Renal cortical epithelial cell (primary cell): Measurements from ENCODE around the gene ANO6. TPM values are rescaled to one million over a fixed set of nuclear protein-coding genes. Genes with fewer than 3 reads are reported as not detected.
"Not testable (repeated sequence)": the region's sequence is repeated elsewhere in the genome, so short reads cannot be mapped to it uniquely, and the experiment has no call there.

ENCODE experiments used
- DNase-seq: peaks from one replicate; pipeline ENCODE4 v3.0.0-alpha.2; 2011; ENCODE audit warnings: low read depth
- total RNA-seq: library from RNA; depleted of rRNA; stranded (reverse); fragments of >200 nt; gene quantifications from 2 replicates; pipeline ENCODE4 v1.2.3, GENCODE V29; 2014

Gene ANO6
- total RNA-seq, 1 donor from 2014 or later, result 96.2 TPM

DNA sequence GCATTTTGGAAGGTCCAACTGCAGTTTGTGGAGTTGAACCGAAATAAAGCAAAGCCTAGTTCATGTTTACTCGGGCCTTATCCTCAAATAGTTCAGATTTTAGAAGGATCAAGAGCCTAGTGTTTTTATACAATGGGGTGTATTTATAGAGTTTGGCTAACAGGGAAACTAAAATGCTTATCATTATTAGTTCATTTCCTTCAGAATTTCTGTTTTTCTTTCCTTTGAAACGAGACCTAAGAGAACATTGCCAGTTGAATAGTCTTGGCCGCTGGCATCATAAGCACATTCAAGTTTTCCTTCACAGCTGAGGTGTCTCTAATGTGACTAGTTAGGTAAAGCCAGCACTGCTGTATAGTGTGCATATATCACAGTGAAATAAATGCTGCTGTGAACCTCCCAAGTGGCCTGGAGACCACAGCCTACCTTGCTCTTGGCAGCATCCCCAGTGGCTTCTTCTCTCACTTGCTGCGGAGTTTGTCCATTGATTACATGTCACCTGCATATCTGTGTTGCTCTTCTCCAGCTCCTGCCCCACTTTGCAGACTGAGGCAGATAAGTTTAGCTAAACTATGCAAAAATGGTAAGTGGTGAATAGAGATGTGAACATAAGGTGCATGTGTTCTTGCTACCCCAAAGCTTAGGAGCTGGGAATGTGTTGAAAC, 88.8 kb downstream of the ANO6 start:
- DNase-seq, result no peak

DNA sequence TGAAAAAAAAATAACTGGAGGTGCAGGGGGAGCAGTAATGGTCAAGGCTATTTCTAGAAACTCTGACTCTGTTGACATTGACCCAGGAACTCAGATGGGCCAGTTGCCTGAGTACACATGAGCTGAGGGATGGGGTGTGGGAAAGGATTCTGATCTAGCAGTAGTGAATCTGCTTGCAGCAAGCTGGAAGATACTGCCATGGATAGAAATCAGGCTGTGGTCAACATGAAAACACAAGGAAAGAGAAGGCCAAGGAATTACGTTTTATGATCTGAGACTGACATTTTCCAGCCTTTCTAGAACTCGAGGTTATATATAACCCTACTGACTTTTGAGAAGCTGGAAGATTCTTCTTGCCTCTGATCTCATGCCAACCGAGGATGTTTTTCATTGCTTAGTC, 90.0 kb downstream of the ANO6 start:
- DNase-seq, result no peak

- DNase-seq, result no peak
These were observed 94.1 kb downstream of the ANO6 start for GRCh38 chr12:45309836-45310626.

DNA sequence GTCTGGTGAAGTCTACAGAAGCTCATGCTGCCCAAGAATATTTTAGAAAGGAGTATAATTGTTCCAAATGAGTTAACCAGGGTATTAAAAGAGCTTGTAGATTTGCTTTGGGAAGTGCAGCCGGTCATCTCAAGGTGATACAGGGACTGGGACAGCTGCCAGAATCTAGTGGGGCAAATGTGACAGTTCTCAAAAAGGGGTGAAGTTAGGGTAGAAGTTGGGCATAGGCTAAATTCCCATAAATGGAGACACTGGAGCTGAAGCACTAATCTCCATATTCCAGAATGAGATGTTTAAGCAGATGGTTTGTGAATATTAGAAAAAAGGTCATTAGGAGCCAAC, 94.7 kb downstream of the ANO6 start:
- DNase-seq, result no peak

DNA sequence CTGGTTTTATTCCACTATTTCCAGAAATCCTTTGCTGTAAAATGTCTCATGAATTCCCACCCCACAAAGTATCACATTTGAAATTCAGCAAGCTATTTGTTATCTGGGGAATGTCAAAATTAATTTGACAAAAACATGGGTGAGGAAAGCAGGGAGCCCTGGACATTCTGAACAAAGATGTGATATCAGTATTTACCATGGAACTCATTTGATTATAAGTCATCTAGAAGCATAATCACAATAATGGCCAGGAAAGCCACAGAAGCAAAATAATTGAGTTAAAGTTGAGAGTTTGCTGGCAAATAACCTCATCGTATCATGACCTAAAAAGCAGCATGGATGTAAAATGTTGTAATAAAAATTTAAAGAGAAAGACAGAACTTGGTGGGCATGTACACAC, 96.1 kb downstream of the ANO6 start:
- no peak for DNase-seq

- no peak for DNase-seq
These were observed 98.9 kb downstream of the ANO6 start for GRCh38 chr12:45314770-45315169.

GRCh38 chr12:45315462-45315861, 99.6 kb downstream of the ANO6 start:
- no peak for DNase-seq

- DNase-seq, result not testable (repeated sequence)
These were observed 101.4 kb downstream of the ANO6 start for GRCh38 chr12:45317261-45317660.

- DNase-seq, result no peak
These were observed 106.9 kb downstream of the ANO6 start for GRCh38 chr12:45322810-45323209.

DNA sequence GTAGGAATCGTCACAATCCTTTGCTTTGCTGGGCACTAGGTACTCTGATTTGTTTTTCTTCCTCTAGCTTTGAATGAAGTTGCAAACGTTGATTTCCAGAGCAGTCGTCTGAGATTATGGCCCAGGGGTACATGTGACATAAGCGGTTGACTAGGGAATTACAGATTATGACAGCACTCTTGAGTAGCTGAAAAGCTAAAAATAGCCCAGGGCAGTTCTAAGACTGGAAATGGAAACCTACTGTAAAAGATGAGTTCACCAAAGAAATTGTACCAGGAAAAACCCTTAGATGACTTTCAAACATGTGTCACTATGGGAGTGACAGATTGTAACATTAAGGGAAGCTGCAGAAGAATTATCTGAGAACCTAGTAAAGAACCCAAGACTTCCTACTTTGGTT, 108.5 kb downstream of the ANO6 start:
- DNase-seq, result no peak

- DNase-seq, result no peak
These were observed 110.6 kb downstream of the ANO6 start for GRCh38 chr12:45326358-45326975.

DNA sequence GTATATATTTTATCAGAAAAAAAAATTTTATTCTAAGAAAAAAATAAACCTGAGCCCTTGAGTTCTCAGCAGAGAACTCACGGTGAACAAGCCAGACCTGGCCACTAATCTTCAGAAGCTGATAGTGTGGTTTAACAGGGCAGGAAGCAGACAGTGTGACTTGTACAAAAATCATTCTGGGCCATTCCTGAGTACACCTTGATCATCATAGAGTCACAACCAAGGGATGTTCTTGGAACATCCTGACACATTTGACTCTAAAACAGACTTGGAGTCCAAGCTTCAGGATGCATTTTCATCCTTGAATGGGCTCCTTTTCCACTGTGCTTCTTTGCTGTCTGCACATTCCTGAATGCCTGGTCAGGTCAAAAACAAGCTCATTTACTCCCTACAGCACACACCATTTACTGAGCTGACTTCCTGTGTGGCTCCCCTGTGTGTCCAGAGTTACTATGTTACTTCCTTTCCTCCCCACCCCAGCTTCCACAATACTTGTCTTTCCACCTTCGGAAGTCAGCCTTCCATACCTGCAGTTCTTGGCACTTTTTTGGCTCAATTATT, 112.0 kb downstream of the ANO6 start:
- peak; percentile 47 for DNase-seq

DNA sequence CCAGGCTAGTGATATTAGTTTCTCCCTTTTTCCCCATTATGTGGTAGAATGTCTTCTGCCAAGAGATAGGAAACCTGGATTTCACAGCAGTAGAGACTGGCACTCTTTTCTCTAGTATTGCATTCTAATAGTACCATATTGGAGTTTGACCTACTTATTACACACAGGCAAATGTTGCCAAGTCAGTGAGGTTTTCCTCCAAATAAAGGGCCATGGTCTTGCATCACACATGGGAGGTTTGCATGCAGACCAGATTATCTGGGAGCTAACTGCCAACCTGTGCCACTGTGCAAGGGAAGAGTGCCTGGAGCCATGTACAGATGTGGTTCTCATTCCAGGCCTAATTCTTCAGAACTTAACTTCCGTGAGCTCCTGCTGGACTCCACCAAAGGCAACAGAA, 113.3 kb downstream of the ANO6 start:
- peak; percentile 61 for DNase-seq

DNA sequence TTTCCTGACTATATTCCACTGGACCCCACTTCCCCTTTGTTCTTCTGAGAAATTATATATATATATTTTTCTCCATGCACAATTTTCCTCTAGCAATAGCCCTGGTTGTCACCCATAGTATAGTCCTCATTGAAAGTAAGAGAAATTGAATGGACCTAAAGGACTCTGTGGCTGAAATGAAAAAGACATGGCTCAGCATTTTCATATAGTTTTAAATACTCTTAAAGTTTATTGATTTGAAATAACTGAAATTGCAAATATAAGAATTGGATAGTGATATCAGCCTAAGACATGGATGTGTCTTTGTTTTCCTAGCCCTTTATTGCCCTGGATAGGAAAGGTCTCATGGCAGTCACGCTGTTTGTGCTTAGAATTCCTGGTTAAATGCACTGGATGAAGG, 113.8 kb downstream of the ANO6 start:
- no peak for DNase-seq

- DNase-seq, result peak; percentile 13
These were observed 115.7 kb downstream of the ANO6 start for GRCh38 chr12:45331552-45331951.

- DNase-seq, result no peak
These were observed 118.5 kb downstream of the ANO6 start for GRCh38 chr12:45334396-45334795.

DNA sequence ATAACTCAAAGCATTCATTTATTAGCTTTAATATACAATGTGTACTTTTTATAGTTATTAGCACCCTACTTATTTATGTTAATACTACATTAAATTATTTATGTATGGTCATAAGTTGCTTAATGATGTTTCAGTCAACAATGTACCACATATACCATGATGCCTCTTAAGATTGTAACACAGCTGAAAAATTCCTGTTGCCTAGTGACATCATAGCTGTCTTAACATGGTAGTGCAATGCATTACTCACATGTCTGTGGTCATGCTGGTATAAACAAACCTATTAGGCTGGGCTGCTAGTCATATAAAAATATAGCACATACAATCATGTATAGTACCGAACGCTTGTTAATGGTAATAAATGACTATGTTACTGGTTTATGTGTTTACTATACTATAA, 120.4 kb downstream of the ANO6 start:
- DNase-seq, result peak; percentile 95

DNA sequence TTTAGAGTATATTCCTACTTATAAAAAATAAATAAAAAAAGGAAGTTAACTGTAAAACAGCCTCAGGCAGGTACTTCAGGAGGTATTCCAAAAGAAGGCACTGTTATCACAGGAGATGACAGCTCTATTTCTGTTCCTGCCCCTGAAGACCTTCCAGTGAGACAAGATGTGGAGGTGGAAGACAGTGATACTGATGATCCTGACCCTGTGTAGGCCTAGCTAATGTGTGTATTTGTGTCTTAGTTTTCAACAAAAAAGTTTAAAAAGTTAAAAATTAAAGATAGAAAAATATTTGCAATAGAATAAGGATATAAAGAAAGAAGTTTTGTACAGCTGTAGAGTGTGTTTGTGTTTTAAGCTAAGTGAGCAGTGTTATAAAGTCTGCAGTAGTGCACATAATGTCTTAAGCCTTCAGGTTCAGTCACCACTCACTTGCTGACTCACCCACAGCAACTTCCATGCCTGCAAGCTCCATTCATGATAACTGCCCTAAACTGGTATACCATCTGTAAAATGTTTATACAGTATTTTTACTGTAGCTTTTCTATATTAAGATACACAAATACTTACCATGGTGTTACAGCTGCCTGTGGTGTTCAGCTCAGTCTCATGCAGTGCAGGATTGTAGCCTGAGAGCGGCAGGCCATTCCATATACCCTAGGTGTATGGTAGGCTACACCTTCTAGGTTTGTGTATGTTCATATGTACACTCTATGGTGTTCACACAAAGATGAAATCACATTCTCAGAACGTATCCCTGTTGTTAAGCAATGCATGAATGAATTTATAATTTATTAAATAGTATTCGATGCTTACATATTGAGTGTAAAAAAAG, 121.1 kb downstream of the ANO6 start:
- peak; percentile 92 for DNase-seq

GRCh38 chr12:45337835-45338234, 121.9 kb downstream of the ANO6 start:
- DNase-seq, result no peak

DNA sequence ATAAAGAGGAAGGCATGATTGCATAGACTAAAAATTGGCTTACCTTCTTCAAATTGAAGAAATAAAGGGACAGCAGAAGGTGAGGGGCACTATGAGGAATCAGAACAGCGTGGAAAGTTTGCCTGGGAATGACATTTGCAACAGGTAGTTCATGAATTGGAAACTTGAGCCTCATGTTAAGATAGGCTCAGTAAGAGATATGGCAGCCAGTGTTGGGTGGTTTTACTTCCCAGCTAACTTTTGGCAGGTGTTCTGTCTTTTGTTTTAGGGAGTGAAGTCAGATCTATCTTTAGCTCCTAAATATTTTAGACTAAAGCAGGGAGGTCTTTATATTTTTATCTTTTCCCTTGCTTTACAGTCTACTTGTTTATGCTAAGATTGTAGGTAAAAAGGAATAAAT, 122.4 kb downstream of the ANO6 start:
- no peak for DNase-seq

DNA sequence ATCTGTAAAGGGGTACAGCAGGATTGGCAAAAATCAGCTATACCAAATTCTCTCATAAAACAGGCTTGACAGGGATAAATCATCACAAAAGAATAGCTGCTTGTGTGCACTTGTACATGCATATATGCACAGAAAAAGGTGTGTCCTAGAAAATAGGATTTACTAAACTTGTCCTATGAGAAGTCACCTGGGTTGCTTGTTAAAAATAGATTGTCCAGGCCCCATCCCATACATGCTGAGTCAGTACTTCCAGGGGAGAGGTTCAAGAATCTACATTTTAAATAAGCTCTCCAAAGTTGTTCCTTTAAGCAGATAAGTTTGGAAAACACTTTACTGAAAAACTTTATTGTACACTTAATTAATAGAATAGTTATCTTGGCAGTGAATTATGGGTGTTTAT, 123.1 kb downstream of the ANO6 start:
- no peak for DNase-seq

DNA sequence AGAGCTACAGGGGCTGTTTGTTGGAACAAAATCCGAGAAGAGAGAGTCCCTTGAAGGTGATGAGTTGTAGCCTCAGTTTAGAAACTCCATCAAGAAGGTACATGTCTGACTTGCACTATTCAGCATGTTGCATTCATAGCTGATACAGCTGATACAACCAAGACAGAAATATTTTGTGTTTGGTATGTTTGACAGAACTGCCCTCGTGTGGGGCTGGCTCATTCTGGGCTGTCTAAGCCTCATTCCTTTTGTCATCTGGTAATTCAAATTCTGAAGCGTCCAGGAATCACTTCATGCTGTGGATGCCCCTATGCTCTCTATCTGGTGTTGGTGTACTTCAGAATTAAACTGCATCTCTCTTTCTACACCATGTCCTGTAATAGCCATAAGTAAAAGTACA, 126.3 kb downstream of the ANO6 start:
- DNase-seq, result no peak
